Measurements from ENCODE around the gene GAS2.

DNA sequence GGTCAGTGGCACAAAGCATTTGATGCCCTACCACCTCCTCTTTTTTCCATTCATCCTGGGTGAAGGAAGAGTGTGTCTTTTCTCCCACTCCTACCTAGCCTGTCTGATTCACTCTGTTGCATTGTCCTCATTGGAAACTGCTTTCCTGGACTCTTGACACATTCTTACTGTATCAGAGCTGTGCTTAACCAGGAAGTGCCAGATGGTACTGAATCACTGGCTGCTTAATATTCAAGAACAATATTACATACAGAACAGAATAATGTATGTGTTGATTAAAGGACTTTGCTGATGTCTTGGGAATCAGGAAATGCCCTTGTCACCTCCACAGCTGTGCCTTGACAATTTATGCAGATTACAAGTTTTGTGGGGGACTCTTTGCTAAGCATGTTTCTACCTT lies 118.8 kb downstream of the GAS2 start:
- TF ChIP-seq, protein P1, sequence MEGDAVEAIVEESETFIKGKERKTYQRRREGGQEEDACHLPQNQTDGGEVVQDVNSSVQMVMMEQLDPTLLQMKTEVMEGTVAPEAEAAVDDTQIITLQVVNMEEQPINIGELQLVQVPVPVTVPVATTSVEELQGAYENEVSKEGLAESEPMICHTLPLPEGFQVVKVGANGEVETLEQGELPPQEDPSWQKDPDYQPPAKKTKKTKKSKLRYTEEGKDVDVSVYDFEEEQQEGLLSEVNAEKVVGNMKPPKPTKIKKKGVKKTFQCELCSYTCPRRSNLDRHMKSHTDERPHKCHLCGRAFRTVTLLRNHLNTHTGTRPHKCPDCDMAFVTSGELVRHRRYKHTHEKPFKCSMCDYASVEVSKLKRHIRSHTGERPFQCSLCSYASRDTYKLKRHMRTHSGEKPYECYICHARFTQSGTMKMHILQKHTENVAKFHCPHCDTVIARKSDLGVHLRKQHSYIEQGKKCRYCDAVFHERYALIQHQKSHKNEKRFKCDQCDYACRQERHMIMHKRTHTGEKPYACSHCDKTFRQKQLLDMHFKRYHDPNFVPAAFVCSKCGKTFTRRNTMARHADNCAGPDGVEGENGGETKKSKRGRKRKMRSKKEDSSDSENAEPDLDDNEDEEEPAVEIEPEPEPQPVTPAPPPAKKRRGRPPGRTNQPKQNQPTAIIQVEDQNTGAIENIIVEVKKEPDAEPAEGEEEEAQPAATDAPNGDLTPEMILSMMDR (IDR thresholded peaks at IDR 0.05) = no peak
- TF ChIP-seq POLR2A (IDR thresholded peaks at IDR 0.05) = no peak

Measured in body of pancreas (tissue), 4 donors.